ENCODE data around the gene SLIT3. TPM values are rescaled to one million over a fixed set of nuclear protein-coding genes. Genes with fewer than 3 reads are reported as not detected.

The SLIT3 gene
- total RNA-seq, 6 donors from 2014 or later, result 10.8 to 57.3 (median 32.2) TPM

DNA sequence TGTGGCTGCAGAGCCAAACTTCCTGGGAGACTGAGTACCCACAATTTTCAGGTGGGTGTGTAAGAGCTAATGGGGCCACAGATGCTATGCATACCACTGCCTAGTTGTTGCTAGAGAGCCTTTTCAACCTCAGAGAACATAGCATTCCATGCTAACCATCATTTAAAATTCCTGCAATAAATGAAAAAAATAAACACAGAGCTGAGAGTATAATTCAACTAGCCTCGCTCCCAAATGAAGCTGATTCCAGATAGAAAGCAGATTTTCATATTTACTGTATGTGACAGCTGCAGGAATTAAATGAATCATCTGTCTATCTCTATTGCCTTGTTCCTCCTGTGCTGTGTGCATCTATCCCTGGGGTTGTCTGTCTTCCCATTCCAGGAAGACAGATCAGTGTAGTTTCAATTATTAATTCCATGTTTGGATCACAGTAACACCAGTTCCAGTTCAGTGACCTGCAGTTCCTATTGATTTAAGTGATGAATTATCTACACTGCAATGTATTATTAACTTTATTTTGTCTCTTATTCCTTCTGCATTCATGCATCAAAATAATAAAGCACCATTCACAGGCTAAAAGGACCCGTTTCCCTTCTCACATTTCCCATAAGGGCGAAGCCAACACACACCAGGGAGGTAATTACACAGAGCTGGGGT is 324.5 kb downstream of the SLIT3 start:
- Histone ChIP-seq H3K36me3 (no peaks in the 10 kb centered on the region), H3K27me3 (no peaks in the 10 kb centered on the region), H3K9me3 (no peaks in the 10 kb centered on the region), H3K4me1 (peaks cover 0 to 3% (median 1%) of the 10 kb centered on the region in 4 donors), H3K27ac (no peak overlapping the region), H3K4me3 (no peak overlapping the region)
- TF ChIP-seq POLR2AphosphoS5 (IDR thresholded peaks at IDR 0.05) (no peak), POLR2A (IDR thresholded peaks at IDR 0.05) (no peak), CTCF (IDR thresholded peaks at IDR 0.05) (no peak), EP300 (IDR thresholded peaks at IDR 0.05) (no peak)
- ATAC-seq (ENCODE audit: low FRiP score in 2 of 2) (no peak), DNase-seq (no peak)
- WGBS, 2 donors, result 69 to 78% methylated on average over 3 of the region's 3 CpGs

- Histone ChIP-seq H3K36me3 (no peaks in the 10 kb centered on the region), H3K4me3 (no peak overlapping the region), H3K27ac (no peak overlapping the region), H3K9me3 (no peaks in the 10 kb centered on the region), H3K27me3 (no peaks in the 10 kb centered on the region), H3K4me1 (peaks cover 0 to 3% (median 1%) of the 10 kb centered on the region in 4 donors)
- WGBS, 2 donors, result 69 to 73% methylated on average over 3 of the region's 3 CpGs
- no peak for TF ChIP-seq CTCF (IDR thresholded peaks at IDR 0.05)
- no peak for TF ChIP-seq EP300 (IDR thresholded peaks at IDR 0.05)
- no peak for TF ChIP-seq POLR2A (IDR thresholded peaks at IDR 0.05)
- no peak for TF ChIP-seq POLR2AphosphoS5 (IDR thresholded peaks at IDR 0.05)
- DNase-seq (no peak), ATAC-seq (ENCODE audit: low FRiP score in 2 of 2) (no peak)
Measured at GRCh38 chr5:168975331-168975730, 325.6 kb downstream of the SLIT3 start.

GRCh38 chr5:168974082-168974481 is 326.9 kb downstream of the SLIT3 start:
- Histone ChIP-seq H3K9me3 (no peaks in the 10 kb centered on the region), H3K4me3 (no peak overlapping the region), H3K36me3 (no peaks in the 10 kb centered on the region), H3K27me3 (no peaks in the 10 kb centered on the region), H3K27ac (no peak overlapping the region), H3K4me1 (peaks cover 0 to 3% (median 1%) of the 10 kb centered on the region in 4 donors)
- ATAC-seq (ENCODE audit: low FRiP score in 2 of 2), result no peak
- TF ChIP-seq POLR2A (IDR thresholded peaks at IDR 0.05), result no peak
- no peak for DNase-seq
- WGBS, 2 donors, result 67 to 70% methylated on average over 2 of the region's 2 CpGs

DNA sequence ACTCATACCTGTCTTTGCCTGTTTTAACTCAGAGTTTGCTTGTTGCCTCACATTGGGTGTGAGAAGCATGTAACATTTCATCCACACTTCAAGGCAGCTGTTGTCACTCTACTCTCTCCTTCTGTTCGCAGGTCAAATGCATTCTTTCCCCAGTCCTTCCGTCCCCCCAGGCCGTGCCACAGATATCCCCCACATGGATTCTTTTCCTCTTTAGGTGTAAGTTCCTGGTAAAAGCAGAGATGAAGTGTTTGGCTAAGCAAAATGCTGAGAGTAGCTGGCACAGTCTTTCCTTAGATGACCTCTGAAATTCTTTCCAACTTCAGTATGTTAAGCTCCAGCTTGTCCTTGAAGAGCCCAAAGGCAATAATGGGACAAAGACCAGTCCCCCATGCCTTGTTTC is 328.2 kb downstream of the SLIT3 start:
- WGBS, 2 donors, result 44 to 49% methylated on average over 3 of the region's 3 CpGs
- H3K36me3 ChIP-seq, result no peaks in the 10 kb centered on the region
- ATAC-seq (ENCODE audit: low FRiP score in 2 of 2) (no peak), DNase-seq (no peak)
- H3K9me3 ChIP-seq, result no peaks in the 10 kb centered on the region
- H3K4me1 ChIP-seq, result no peaks in the 10 kb centered on the region
- no peak overlapping the region for H3K4me3 ChIP-seq
- no peaks in the 10 kb centered on the region for H3K27me3 ChIP-seq
- H3K27ac ChIP-seq, result no peak overlapping the region
- TF ChIP-seq CTCF (IDR thresholded peaks at IDR 0.05) (no peak), POLR2AphosphoS5 (IDR thresholded peaks at IDR 0.05) (peak; percentile 73 to 86), POLR2A (IDR thresholded peaks at IDR 0.05) (no peak), EP300 (IDR thresholded peaks at IDR 0.05) (peak in 2 of 4 donors; percentile 24 to 63)

DNA sequence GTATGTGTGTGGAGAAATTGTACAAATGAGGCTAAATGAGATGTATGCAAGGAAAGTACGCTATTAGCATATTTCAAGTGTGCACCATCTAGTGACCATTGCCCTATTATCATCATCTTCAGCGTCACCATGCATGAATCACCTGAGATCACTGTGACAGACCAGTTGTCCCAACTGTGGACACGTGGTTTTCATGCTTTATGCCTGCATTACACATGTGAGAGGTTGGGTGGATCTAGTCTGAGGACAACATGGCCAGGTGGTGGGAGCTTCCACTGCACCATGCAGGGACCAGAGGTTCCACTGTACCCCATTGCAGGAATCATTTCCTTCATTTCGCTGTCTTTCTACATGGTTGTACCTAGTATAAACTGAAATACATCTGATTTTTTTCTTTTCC is 329.8 kb downstream of the SLIT3 start:
- WGBS, 2 donors, result 81 to 88% methylated on average over 4 of the region's 4 CpGs

More for the DNA sequence above, 329.8 kb downstream of the SLIT3 start:
- H3K27me3 ChIP-seq, result no peaks in the 10 kb centered on the region
- DNase-seq (no peak), ATAC-seq (ENCODE audit: low FRiP score in 2 of 2) (no peak)
- no peaks in the 10 kb centered on the region for H3K9me3 ChIP-seq
- no peak overlapping the region for H3K4me3 ChIP-seq
- H3K4me1 ChIP-seq, result no peaks in the 10 kb centered on the region
- H3K36me3 ChIP-seq, result no peaks in the 10 kb centered on the region
- TF ChIP-seq EP300 (IDR thresholded peaks at IDR 0.05) (no peak), CTCF (IDR thresholded peaks at IDR 0.05) (no peak), POLR2AphosphoS5 (IDR thresholded peaks at IDR 0.05) (no peak), POLR2A (IDR thresholded peaks at IDR 0.05) (no peak)
- H3K27ac ChIP-seq, result no peak overlapping the region
